ENCODE data around the gene PDZRN3.
"Not testable (repeated sequence)": the region's sequence is repeated elsewhere in the genome, so short reads cannot be mapped to it uniquely, and the experiment has no call there.

The PDZRN3 gene

GRCh38 chr3:73491287-73491662 lies 133.5 kb downstream of the PDZRN3 start:
- no peak for DNase-seq (ENCODE audit: low read depth in 3 of 3)

DNA sequence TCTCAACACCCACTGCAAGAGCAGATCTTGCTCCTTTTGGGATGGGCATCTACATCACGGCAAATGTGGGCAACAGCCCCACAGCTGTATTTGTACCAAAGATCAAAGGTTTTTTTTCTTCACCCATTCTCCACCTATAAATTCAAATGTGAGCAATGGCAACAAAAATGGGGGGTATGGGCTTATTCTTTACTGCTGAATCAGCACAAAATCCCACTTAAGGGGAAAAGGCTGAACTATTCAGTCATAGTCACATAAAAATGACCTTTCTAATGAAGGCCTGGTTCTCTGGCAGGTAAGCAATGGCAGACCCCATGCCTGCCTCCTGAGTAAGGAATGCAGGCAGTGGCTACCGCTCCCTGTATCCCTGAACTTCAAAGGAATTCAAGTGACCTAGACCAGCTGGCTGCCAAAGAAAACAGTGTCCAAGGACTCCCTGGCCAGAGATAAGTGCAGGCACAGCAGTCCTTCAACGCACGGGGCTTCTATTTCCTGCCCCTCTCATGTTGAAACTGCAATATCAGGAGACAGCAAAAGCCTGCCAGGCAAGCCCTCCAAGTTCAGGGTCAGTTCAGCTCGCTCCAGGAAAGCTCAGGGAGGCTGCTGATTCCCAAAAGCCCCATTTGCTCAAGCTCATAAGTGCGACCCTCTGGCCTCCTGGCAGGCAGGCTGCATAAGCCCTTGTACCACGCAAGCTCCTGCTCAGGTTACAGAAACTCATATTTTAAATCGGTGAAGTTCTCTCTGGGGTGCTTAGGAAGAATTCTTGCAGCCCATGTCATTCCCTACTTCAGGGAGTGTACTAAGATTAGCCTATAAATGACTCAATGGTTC lies 134.1 kb downstream of the PDZRN3 start:
- no peak for DNase-seq (ENCODE audit: low read depth in 3 of 3)

GRCh38 chr3:73485877-73486330 lies 138.8 kb downstream of the PDZRN3 start:
- DNase-seq (ENCODE audit: low read depth in 3 of 3): no peak

DNA sequence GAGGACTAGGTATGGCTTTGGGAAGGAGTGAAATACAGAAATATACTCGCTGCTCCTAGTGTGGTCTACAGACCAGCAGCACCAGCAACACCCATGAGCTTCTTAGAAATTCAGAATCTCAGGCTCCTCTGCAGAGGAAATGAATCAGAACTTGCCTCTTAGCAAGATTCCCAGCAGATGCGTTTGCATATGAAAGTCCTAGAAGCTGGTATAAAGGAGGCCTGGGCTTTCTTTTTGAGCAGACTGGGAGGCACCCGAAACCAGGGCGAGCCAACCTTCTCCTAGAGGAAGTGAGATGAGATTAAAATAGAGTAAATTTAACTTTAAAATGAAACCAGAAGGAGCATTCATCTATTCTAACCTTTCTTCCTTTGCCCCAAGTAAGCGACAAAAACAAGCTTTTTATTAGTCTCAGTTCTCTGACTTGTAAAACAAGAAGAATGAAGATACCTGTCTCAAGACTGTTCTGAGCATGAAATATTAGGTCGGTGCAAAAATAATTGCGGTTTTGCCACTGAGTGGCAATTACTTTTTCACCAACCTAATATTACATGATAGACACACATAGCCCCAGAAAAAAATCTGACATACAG lies 140.0 kb downstream of the PDZRN3 start:
- no peak for DNase-seq (ENCODE audit: low read depth in 3 of 3)

DNA sequence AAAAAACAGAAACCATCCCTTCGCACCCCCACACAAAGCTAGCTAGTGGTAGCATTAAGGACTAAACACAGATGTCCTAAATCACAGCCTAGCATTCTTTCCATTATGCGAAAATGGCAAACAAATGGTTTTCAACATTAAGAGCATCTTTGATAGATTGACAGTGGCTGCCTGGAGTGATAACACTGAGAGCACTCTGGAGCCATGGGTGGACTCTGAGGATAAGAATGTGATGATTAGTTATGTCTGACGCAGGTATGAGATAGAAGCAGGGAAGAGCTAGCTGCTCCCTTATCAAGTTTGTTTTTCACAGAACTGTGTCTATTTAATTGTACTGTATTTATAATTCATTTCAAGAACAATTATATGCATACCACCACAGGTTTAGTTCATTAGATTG lies 142.9 kb downstream of the PDZRN3 start:
- DNase-seq (ENCODE audit: low read depth in 3 of 3): no peak

DNA sequence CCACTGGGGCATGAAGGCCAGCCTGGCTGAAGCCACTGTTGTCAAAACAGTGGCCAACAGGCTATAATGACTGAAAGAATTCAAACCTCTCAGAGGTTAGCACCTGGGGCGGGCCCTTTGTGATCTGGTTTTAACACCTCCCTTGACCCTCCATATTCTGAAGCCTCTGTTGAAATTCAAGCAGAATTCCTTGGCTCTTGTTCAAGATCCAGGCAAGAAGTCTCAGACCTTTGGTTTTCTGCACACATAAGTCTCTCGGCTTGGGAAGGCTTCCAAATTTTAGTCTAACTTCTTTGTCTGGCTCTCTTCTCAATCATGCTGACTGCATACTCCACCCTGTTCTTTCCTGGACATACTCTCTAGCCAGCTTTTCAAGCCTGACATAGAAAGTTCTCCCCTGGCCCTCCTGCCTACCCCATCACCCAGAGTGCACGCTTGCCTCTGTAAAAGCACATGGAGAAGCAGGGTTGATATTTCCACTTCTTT lies 144.5 kb downstream of the PDZRN3 start:
- no peak for DNase-seq (ENCODE audit: low read depth in 3 of 3)

- no peak for DNase-seq (ENCODE audit: low read depth in 3 of 3)
Observed at GRCh38 chr3:73479325-73479724, 145.4 kb downstream of the PDZRN3 start.

GRCh38 chr3:73478858-73479257 lies 145.9 kb downstream of the PDZRN3 start:
- no peak for DNase-seq (ENCODE audit: low read depth in 3 of 3)

DNA sequence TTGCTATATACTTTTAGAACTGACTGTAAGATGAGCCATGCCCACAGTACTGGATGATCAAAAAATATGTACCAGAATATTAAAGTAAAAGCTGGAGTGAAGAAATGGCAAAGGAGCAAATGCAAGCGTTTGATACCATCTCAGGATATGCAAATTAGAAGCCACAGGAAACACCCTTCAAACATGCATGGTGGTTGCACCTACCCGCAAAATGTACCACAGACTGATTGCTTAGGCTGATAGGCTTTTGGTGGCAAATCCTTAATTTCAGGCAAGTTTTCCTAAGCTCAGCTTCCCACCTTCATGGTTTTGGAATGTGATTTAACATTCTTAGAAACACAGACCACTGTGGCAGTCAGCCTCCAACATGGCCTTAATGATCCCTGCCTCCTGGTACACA lies 149.0 kb downstream of the PDZRN3 start:
- DNase-seq (ENCODE audit: low read depth in 3 of 3): no peak

DNA sequence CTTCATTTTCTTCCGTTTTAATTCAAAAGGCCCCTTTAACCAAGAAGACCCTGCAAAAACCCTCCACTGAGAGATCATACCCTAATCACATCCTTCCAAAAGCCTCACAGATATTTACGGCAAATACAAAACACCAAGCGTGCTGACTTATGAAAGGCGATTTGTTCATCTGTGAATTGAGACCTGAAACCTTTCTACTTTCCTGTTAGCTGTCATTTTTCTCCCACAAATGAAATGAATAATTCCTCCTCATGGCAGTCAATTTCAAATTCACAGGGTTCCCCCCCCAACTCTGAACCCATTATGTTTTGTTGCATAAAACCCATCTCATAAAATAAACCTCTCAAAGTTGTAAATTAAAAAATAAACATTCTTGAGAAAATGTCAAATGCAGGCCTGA lies 149.6 kb downstream of the PDZRN3 start:
- no peak for DNase-seq (ENCODE audit: low read depth in 3 of 3)

GRCh38 chr3:73474619-73475018 lies 150.1 kb downstream of the PDZRN3 start:
- no peak for DNase-seq (ENCODE audit: low read depth in 3 of 3)

- DNase-seq (ENCODE audit: low read depth in 3 of 3): no peak
Observed at GRCh38 chr3:73473898-73474416, 150.8 kb downstream of the PDZRN3 start.

- no peak for DNase-seq (ENCODE audit: low read depth in 3 of 3)
Observed at GRCh38 chr3:73473181-73473897, 151.4 kb downstream of the PDZRN3 start.

GRCh38 chr3:73471986-73472787 lies 152.6 kb downstream of the PDZRN3 start:
- no peak for DNase-seq (ENCODE audit: low read depth in 3 of 3)

GRCh38 chr3:73470860-73471259 lies 153.9 kb downstream of the PDZRN3 start:
- no peak for DNase-seq (ENCODE audit: low read depth in 3 of 3)

DNA sequence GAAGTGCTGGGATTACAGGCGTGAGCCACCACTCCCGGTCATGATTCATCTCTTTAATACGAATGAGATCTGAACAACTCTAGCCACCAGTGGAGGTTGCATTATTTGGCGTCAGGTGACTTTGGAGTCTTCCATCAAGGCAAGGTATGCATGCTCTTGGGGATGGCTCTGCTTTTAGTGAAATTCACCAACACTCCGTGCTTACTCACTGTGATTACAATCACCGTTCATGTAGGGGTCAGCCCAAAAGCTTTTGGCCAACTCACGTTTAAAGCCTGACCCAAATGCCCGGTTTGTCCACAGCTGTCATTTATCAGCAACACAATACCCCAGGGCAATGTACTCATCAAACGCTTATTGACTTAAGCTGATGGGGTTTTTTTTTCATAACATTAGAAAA lies 155.4 kb downstream of the PDZRN3 start:
- no peak for DNase-seq (ENCODE audit: low read depth in 3 of 3)

DNA sequence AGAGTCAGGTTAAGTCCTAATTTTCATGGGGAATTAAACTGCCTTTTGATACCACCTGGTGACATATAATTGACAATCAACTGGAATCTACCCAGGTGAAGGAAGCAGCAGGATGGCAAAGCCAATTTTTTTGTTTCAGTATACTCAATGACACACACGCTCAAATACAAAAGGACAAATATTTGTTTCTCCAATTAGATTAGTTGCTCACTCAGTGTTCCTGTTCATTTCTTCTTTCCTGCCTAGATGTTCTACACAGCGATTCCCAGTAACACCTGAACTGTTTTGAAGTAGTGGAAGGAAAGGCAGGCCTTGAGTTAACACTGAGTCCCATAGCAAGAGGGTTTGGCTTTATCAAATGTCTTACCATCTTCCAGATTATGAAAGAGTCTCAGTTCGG lies 157.5 kb downstream of the PDZRN3 start:
- no peak for DNase-seq (ENCODE audit: low read depth in 3 of 3)

DNA sequence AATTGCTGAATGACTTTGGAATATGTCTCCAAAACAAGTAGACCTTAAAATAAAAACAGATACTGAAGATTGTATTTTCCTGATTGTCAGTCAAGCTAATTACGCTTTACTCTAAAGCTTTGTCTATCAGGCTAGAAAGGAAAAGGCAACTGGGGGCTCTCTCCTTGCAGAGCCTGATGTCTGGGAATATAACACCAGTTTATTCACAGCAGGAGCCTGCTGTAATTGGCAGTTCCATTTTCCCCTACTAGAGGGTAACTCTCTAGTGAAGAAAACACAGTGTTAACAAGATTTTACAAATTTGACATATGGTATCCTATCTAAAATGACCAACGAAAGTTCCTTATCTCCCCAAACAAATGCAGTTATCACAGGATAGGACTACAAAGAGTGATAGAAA lies 158.8 kb downstream of the PDZRN3 start:
- no peak for DNase-seq (ENCODE audit: low read depth in 3 of 3)

- DNase-seq (ENCODE audit: low read depth in 3 of 3): not testable (repeated sequence)
Observed at GRCh38 chr3:73464126-73464525, 160.6 kb downstream of the PDZRN3 start.

- DNase-seq (ENCODE audit: low read depth in 3 of 3): no peak
Observed at GRCh38 chr3:73461547-73461946, 163.2 kb downstream of the PDZRN3 start.

GRCh38 chr3:73459711-73460110 lies 165.0 kb downstream of the PDZRN3 start:
- DNase-seq (ENCODE audit: low read depth in 3 of 3): no peak

DNA sequence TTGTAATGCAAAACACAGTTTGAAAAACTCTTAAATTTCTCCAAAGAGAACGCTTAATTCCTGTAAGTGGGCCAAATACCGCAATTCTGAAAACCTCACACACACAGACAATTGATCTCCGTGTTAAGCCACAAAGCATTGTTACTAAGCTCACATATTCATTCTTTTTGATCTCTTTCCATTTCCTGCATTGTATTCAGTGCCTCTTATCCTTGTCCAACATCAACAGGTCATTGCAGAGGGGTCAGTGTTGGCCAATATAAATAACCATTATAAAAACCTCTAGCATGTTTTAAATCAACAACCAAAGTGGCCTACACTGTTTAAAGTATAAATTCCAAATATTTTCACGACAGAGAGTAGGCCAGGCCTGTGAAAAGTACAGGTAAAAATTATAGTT lies 171.1 kb downstream of the PDZRN3 start:
- no peak for DNase-seq (ENCODE audit: low read depth in 3 of 3)

All from stimulated activated CD4-positive, alpha-beta T cell treated with anti-CD3 and anti-CD28 coated beads, TNF-alpha, amount 100 ng/mL, for 48 hours (primary cell).